HG03159 (cell line): ENCODE measurements around the gene RNF220.

Experiments
- ATAC-seq: cut with Tn5 transposase; IDR thresholded peaks from one replicate; pipeline ENCODE4 v1.9.1; 2021; ENCODE audit warnings: mild to moderate bottlenecking, moderate library complexity; ENCODE audit not compliant: unreplicated experiment

Gene RNF220

GRCh38 chr1:44515416-44515815 lies 110.4 kb downstream of the RNF220 start:
- no peak for ATAC-seq

- no peak for ATAC-seq
Observed at GRCh38 chr1:44519035-44519676, 114.1 kb downstream of the RNF220 start.

- no peak for ATAC-seq
Observed at GRCh38 chr1:44521378-44522080, 116.5 kb downstream of the RNF220 start.

GRCh38 chr1:44523593-44524591 lies 118.8 kb downstream of the RNF220 start:
- no peak for ATAC-seq

- no peak for ATAC-seq
Observed at GRCh38 chr1:44524655-44525500, 119.8 kb downstream of the RNF220 start.

- no peak for ATAC-seq
Observed at GRCh38 chr1:44526295-44527073, 121.4 kb downstream of the RNF220 start.

- no peak for ATAC-seq
Observed at GRCh38 chr1:44531785-44532566, 126.9 kb downstream of the RNF220 start.

GRCh38 chr1:44532567-44532944 lies 127.5 kb downstream of the RNF220 start:
- ATAC-seq: no peak

GRCh38 chr1:44534771-44535170 lies 129.7 kb downstream of the RNF220 start:
- ATAC-seq: no peak

GRCh38 chr1:44536357-44537209 lies 131.5 kb downstream of the RNF220 start:
- no peak for ATAC-seq

- no peak for ATAC-seq
Observed at GRCh38 chr1:44537538-44537937, 132.5 kb downstream of the RNF220 start.

GRCh38 chr1:44537956-44538355 lies 132.9 kb downstream of the RNF220 start:
- no peak for ATAC-seq

GRCh38 chr1:44539991-44540730 lies 135.1 kb downstream of the RNF220 start:
- ATAC-seq: no peak

GRCh38 chr1:44542420-44543063 lies 137.5 kb downstream of the RNF220 start:
- no peak for ATAC-seq

- no peak for ATAC-seq
Observed at GRCh38 chr1:44543064-44543744, 138.1 kb downstream of the RNF220 start.

GRCh38 chr1:44543786-44544185 lies 138.7 kb downstream of the RNF220 start:
- ATAC-seq: no peak
